HG02571 (cell line): Measurements from ENCODE around the gene FXYD1.
"Not testable (repeated sequence)": the region's sequence is repeated elsewhere in the genome, so short reads cannot be mapped to it uniquely, and the experiment has no call there.

ENCODE experiments used
- ATAC-seq: cut with Tn5 transposase; IDR thresholded peaks from one replicate; pipeline ENCODE4 v1.9.1; 2021; ENCODE audit warnings: mild to moderate bottlenecking, moderate library complexity; ENCODE audit not compliant: unreplicated experiment

The FXYD1 gene

GRCh38 chr19:35124098-35125060, 14.2 kb upstream of the FXYD1 start:
- ATAC-seq, result no peak

GRCh38 chr19:35125270-35125717, 13.3 kb upstream of the FXYD1 start:
- no peak for ATAC-seq

- ATAC-seq, result no peak
These were observed 12.6 kb upstream of the FXYD1 start for GRCh38 chr19:35125749-35126623.

DNA sequence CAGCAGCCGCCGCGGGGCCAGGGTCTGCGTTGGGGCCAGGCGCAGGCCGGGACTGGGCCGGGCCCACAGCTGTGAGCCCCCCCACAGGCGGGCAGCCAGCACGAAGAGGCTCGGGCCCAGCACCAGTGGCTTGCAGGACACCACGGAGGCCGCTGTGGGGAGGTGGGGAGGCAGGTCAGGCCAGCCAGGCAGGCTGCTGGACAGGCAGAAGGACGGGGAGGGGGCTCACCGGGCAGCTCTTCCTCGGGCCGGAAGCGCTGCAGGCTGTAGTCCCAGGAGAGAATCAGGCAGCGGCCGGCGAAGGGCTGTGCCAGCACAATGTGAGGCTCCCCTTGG, 12.0 kb upstream of the FXYD1 start:
- no peak for ATAC-seq

- ATAC-seq, result no peak
These were observed 10.8 kb upstream of the FXYD1 start for GRCh38 chr19:35127871-35128270.

- ATAC-seq, result no peak
These were observed 10.1 kb upstream of the FXYD1 start for GRCh38 chr19:35128398-35129057.

- ATAC-seq, result not testable (repeated sequence)
These were observed 8.8 kb upstream of the FXYD1 start for GRCh38 chr19:35129724-35130274.

- no peak for ATAC-seq
These were observed 7.6 kb upstream of the FXYD1 start for GRCh38 chr19:35130761-35131720.

- ATAC-seq, result no peak
These were observed 6.4 kb upstream of the FXYD1 start for GRCh38 chr19:35132254-35132653.

- ATAC-seq, result no peak
These were observed 4.8 kb upstream of the FXYD1 start for GRCh38 chr19:35133826-35134225.

GRCh38 chr19:35134601-35135242, 3.9 kb upstream of the FXYD1 start, which contains the start of gene LGI4:
Gene LGI4, minus strand, starts transcription at chr19:35135059. Its CDS starts 379 bp downstream, at chr19:35134680.
- no peak for ATAC-seq

DNA sequence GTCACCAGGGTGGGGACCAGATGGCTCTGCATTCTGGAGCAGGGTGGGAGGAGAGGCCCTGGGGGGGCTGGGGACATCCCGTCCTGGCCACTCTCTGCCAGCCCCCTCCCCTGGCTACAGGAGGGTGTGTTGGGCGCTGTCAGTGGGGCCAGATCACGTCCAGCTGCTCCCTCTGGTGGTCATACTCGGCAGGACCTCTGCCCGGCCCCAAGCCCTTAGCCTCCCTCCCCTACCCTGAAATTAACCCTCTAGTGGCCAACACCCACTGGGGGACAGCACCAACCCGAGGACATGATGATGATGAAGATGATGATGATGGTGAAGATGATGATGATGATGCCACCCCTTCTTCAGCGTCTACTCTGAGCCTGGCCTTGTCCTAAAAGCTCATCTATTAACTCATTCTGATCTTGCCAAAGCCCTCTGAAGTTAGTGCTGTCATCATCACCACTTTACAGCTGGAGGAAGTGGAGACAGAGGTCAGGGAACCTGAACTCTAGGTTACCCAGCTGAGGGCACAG, 3.2 kb upstream of the FXYD1 start:
- no peak for ATAC-seq

DNA sequence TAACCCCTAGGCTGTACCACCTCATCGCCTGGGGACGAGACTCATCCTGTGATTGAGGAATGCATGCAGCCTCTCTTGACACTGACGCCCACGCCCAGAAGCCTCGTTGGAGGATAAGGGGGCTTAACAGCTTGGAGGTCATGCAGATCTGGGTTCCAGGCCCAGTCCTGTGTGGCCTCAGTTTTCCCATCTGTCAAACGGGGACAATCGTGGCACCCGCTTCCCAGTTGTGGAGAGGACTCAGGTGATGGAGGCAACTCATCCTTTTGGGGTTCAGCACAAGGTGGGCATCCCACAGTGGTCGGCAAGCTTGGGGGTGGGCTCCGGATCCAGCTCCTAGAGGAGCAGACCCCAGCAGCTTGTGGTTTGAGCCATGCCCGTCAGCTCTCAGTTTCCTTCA, 2.4 kb upstream of the FXYD1 start:
- ATAC-seq, result no peak

- ATAC-seq, result no peak
These were observed 1.5 kb upstream of the FXYD1 start for GRCh38 chr19:35136977-35137702.

DNA sequence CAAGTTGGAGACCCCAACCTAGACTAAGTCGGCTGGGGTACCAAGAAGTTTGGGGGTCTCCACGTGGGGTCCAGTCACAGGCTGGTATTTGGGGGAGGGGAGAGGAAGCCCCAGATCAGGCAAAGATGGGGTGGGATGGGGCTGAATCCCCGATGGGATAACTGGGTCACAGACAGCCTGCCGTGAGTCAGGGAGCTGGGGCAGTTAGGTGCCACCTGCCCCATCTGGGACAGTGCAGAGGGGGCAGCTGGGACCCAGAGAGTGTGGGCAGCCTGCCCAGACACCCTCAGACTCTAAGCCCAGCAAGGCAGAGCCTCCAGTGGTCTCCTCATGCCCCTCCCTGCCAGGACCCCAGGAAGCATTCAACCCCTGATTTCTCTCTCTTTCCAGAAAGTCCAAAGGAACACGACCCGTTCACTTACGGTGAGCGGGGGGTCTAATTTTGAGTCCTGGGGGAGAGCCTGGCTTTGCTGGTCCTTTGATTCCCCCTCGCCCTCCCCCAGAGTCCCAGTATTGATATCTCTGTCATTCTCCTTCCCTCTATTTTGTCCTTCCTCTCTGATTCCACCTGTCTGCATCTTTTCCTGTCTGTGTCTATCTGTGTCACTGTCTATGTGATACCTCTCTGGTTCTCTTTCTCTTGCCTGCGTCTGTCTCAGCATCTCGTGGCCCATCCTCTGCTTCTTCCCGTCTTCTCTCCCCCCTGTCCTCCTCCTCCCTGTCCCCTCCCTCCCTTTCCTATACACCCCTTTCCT, 1.8 kb downstream of the FXYD1 start:
- no peak for ATAC-seq

DNA sequence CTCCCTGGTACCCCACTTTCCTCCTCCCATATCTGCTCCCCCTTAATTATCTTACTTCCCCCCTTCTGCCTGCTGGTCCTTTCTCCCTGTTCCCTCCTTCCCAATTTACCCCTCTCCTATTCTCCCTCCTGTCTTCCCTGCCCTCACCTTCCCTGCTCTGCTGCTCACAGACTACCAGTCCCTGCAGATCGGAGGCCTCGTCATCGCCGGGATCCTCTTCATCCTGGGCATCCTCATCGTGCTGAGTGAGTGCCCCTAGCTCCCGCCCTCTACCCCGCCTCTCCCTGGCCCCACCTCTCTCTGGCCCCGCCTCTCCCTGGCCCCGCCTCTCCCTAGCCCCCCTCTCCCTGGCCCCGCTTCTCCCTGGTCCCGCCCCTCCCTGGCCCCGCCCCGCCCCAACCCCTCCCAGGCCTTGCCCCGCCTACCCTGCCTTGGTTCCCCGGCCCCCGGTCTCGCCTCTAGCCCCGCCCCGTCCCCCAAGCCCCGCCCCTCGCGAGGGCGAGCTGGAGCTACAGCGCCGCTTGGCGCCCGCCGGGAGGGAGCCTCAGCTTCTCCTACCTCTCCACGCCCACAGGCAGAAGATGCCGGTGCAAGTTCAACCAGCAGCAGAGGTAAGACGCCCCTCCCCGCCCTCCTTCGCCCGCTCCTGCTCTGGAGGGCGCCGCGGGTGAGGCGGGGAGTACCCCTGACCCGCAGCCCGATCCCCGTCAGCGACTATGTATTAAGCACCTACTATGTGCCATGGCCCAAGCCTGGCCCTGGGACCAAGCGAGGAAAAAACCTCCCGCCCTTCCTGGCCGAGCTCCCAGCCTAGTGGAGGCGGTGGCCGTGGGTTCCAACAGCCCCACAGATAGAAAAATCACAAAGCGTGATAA, 2.6 kb downstream of the FXYD1 start:
- ATAC-seq, result no peak
